HL-60 (cell line): ENCODE measurements around the gene ALDH5A1.

Experiments used
- CTCF ChIP-seq: IDR thresholded peaks from one replicate; pipeline ENCODE4 v1.5.1; 2011; ENCODE audit warnings: low read length, control low read depth, inconsistent platforms; ENCODE audit not compliant: insufficient read depth
- POLR2AphosphoS5 ChIP-seq: IDR thresholded peaks from 2 replicates; pipeline ENCODE4 v1.6.1; 2012; ENCODE audit warnings: low read depth

GRCh38 chr6:24497254-24497970 is 2.6 kb downstream of the ALDH5A1 start:
- TF ChIP-seq CTCF: no peak
- TF ChIP-seq POLR2AphosphoS5: no peak
